ENCODE data around the gene DEGS1. TPM values are rescaled to one million over a fixed set of nuclear protein-coding genes. Genes with fewer than 3 reads are reported as not detected.

Gene DEGS1
- total and polyA plus RNA-seq, 2 experiments from 2014 or later = 45.7 to 67.9 TPM

GRCh38 chr1:224217655-224218623 lies 34.9 kb downstream of the DEGS1 start:
- Mint-ChIP-seq H3K27me3 (ENCODE audit: insufficient read depth, low read depth, poor library complexity) (peaks cover 7% of the 10 kb centered on the region), H3K27ac (no peak overlapping the region), H3K36me3 (ENCODE audit: low read depth) (no peaks in the 10 kb centered on the region), H3K9me3 (no peaks in the 10 kb centered on the region), H3K4me1 (peaks cover 24% of the 10 kb centered on the region), H3K4me3 (no peak overlapping the region)
- Histone ChIP-seq H3K79me2 (replicated peaks; ENCODE audit: insufficient read depth) (no peaks in the 10 kb centered on the region), H3F3A (replicated peaks; ENCODE audit: low read depth) (peaks cover 8% of the 10 kb centered on the region; the same call in 1 of the 2 replicates), H4K20me1 (replicated peaks; ENCODE audit: insufficient read depth) (no peaks in the 10 kb centered on the region), H3K4me3 (no peak overlapping the region), H3K27me3 (ENCODE audit: insufficient read depth) (no peaks in the 10 kb centered on the region), H2AFZ (no peak overlapping the region; the same call in 1 of the 2 replicates), H3K9me2 (ENCODE audit: insufficient read depth) (no peaks in the 10 kb centered on the region), H3K4me2 (no peak overlapping the region), H3K36me3 (ENCODE audit: insufficient read depth) (no peaks in the 10 kb centered on the region), H3K4me1 (ENCODE audit: insufficient read depth) (peaks cover 14% of the 10 kb centered on the region), H3K27ac (ENCODE audit: low read depth) (no peak overlapping the region)
- no peak for ATAC-seq
- TF ChIP-seq ZNF462 (CRISPR knock-in tag; IDR thresholded peaks at IDR 0.05) (no peak), CREB1 (CRISPR knock-in tag; IDR thresholded peaks at IDR 0.05; ENCODE audit: low read depth) (no peak), EZH2phosphoT487 (IDR thresholded peaks at IDR 0.05; ENCODE audit: unreplicated experiment) (no peak), POLR2AphosphoS5 (IDR thresholded peaks at IDR 0.05; ENCODE audit: low read depth) (no peak), NANOG (IDR thresholded peaks at IDR 0.05; ENCODE audit: borderline replicate concordance) (no peak), ZNF114 (CRISPR knock-in tag; IDR thresholded peaks at IDR 0.05) (no peak), JUNB (IDR thresholded peaks at IDR 0.05; ENCODE audit: unreplicated experiment) (no peak), REST (IDR thresholded peaks at IDR 0.05; ENCODE audit: unreplicated experiment) (no peak), CTCF (conservative IDR thresholded peaks at IDR 0.05; ENCODE audit: low read depth in 2 of 2) (no peak), EZH2 (IDR thresholded peaks at IDR 0.05; ENCODE audit: low read depth, unreplicated experiment) (no peak), ETS1 (IDR thresholded peaks at IDR 0.05) (no peak), ZNF331 (CRISPR knock-in tag; IDR thresholded peaks at IDR 0.05; ENCODE audit: low read depth) (no peak), STAT1 (IDR thresholded peaks at IDR 0.05; ENCODE audit: unreplicated experiment) (no peak)
- no peak for DNase-seq (ENCODE audit: low spot score)

All from GM23338 (cell line).